ENCODE data around the gene ABCA13.

- TF ChIP-seq CTCF (optimal IDR thresholded peaks at IDR 0.05 in 1 of 3, IDR thresholded peaks at IDR 0.05 in 1 of 3, conservative IDR thresholded peaks at IDR 0.05 in 1 of 3; ENCODE audit: extremely low read depth in 1 of 3, insufficient read depth in 2 of 3, low read length in 3 of 3) (no peak), EZH2 (IDR thresholded peaks at IDR 0.05; ENCODE audit: low read length) (no peak)
Measured at GRCh38 chr7:48537561-48537960, 366.3 kb downstream of the ABCA13 start.
